Posterior vena cava (tissue), 2 donors: ENCODE data around the gene FAM13C. TPM values are rescaled to one million over a fixed set of nuclear protein-coding genes. Genes with fewer than 3 reads are reported as not detected.
"Not testable (repeated sequence)": the region's sequence is repeated elsewhere in the genome, so short reads cannot be mapped to it uniquely, and the experiment has no call there.

ENCODE experiments used
- DNase-seq: peaks from one replicate; pipeline ENCODE4 v3.0.0-alpha.2; 2020; ENCODE audit warnings: low spot score
- intact Hi-C, 2 donors: fragments of 100-400 bp; cut with DNase I; formaldehyde crosslinking; loops; one replicate each; pipeline versions ENCODE4 v1.14.1 to v1.14.2; 2022 to 2023
- long read RNA-seq, 2 donors: library from polyadenylated mRNA; unstranded; transcript quantifications; one replicate each; pipeline ENCODE4 v2.0.0, GENCODE V29; 2020 to 2021
- total RNA-seq, 2 donors: library from RNA; stranded (reverse); fragmentation: NEBNext Ultra II Directional; extraction: Animal tissue kit (Norgen Biotek cat#: 25700); gene quantifications; one replicate each; pipeline ENCODE4 v1.2.1, GENCODE V29; 2021
- donor health status: DM: yes; HTN: yes; CAD: no.
- donor health status: DM: yes; HTN: yes; CAD: no.

Gene FAM13C
- 10 to 100 TPM in 1 of 2 donors, 1 to 10 TPM in 1; 7.3 to 18.7 TPM for total RNA-seq
- long read RNA-seq, donor 1, partial matches to known transcripts = 0 of 6 reads
- long read RNA-seq, donor 1, other reads (novel, unspliced or antisense) = 4 of 6 reads
- long read RNA-seq, donor 2, partial matches to known transcripts = 5 of 8 reads
- long read RNA-seq, donor 2, other reads (novel, unspliced or antisense) = 3 of 8 reads

GRCh38 chr10:59362144-59362958 lies at the start of gene FAM13C:
FAM13C (minus strand) TSS chr10:59362549; CDS start chr10:59362460, 89 bp downstream.
- DNase-seq = peak; percentile 86
- intact Hi-C loops = no loop called here

GRCh38 chr10:59405235-59405634 lies 42.9 kb upstream of the FAM13C start:
- no peak for DNase-seq
- intact Hi-C loops = no loop called here

- intact Hi-C loops = no loop called here
- no peak for DNase-seq
These were observed 37.9 kb upstream of the FAM13C start for GRCh38 chr10:59400214-59400613.

- DNase-seq, intact Hi-C loops: not testable (repeated sequence)
These were observed 37.0 kb upstream of the FAM13C start for GRCh38 chr10:59399329-59399728.

- intact Hi-C loops = no loop called here
- no peak for DNase-seq
These were observed 35.6 kb upstream of the FAM13C start for GRCh38 chr10:59397961-59398360.

- intact Hi-C loops = no loop called here
- DNase-seq = no peak
These were observed 33.6 kb upstream of the FAM13C start for GRCh38 chr10:59395984-59396383.

- DNase-seq = no peak
- intact Hi-C loops = no loop called here
These were observed 31.0 kb upstream of the FAM13C start for GRCh38 chr10:59393349-59393748.

GRCh38 chr10:59391060-59391459 lies 28.7 kb upstream of the FAM13C start:
- intact Hi-C loops = no loop called here
- no peak for DNase-seq

GRCh38 chr10:59388671-59388976 lies 26.3 kb upstream of the FAM13C start:
- DNase-seq = no peak
- intact Hi-C loops = no loop called here

GRCh38 chr10:59387951-59388670 lies 25.8 kb upstream of the FAM13C start:
- intact Hi-C loops = no loop called here
- no peak for DNase-seq

- intact Hi-C loops = no loop called here
- DNase-seq = no peak
These were observed 22.4 kb upstream of the FAM13C start for GRCh38 chr10:59384761-59385160.

- no peak for DNase-seq
- intact Hi-C loops = no loop called here
These were observed 21.6 kb upstream of the FAM13C start for GRCh38 chr10:59383908-59384307.

GRCh38 chr10:59383436-59383835 lies 21.1 kb upstream of the FAM13C start:
- DNase-seq = no peak
- intact Hi-C loops = no loop called here

GRCh38 chr10:59382831-59383295 lies 20.5 kb upstream of the FAM13C start:
- no peak for DNase-seq

GRCh38 chr10:59381687-59382086 lies 19.3 kb upstream of the FAM13C start:
- intact Hi-C loops = no loop called here
- no peak for DNase-seq

More at GRCh38 chr10:59382831-59383295, 20.5 kb upstream of the FAM13C start:
- intact Hi-C loops = no loop called here

- DNase-seq = no peak
- intact Hi-C loops = no loop called here
These were observed 14.5 kb upstream of the FAM13C start for GRCh38 chr10:59376846-59377245.

GRCh38 chr10:59375990-59376389 lies 13.6 kb upstream of the FAM13C start:
- intact Hi-C loops = no loop called here
- no peak for DNase-seq

GRCh38 chr10:59374916-59375315 lies 12.6 kb upstream of the FAM13C start:
- intact Hi-C loops = no loop called here
- DNase-seq = no peak

GRCh38 chr10:59373071-59373470 lies 10.7 kb upstream of the FAM13C start:
- DNase-seq = no peak
- intact Hi-C loops = no loop called here

GRCh38 chr10:59372543-59372942 lies 10.2 kb upstream of the FAM13C start:
- intact Hi-C loops = no loop called here
- DNase-seq = no peak
